DMS53 treated with DMSO at 0.1 percent for 48 hours (cell line): Measurements from ENCODE around the gene XIRP1.

Experiments used
- DNase-seq: peaks from one replicate; lab custom pipeline; 2025; ENCODE audit not compliant: unreplicated experiment; lab: John Stamatoyannopoulos, UW

Gene XIRP1

DNA sequence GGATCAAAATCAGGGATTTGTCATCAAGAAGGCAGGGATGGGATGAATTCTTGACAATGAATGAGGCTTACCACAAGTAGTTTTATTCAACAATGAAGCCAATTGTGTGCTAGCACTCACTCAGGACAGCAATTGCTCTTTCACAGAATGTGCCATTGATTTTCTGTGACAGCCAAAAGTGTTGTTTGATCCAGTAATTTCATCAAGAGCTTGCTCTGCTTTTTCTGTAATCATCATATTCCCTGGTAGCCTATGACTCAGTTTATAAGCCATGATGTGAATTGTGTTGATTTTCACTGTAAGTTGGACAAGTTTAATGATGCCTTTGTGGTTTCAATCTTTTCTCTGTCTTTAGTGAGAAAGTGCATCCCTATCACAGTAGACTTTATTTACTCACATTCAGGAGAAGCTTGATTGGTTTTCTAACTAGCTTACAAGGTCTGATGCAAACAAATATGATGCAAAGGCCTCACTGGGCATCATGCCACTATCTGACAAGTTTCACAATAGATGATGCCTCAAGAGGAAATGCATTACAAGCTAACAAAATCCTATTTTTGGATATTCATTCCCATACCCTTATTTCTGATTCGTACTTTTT, 25.4 kb downstream of the XIRP1 start:
- no peak for DNase-seq

DNA sequence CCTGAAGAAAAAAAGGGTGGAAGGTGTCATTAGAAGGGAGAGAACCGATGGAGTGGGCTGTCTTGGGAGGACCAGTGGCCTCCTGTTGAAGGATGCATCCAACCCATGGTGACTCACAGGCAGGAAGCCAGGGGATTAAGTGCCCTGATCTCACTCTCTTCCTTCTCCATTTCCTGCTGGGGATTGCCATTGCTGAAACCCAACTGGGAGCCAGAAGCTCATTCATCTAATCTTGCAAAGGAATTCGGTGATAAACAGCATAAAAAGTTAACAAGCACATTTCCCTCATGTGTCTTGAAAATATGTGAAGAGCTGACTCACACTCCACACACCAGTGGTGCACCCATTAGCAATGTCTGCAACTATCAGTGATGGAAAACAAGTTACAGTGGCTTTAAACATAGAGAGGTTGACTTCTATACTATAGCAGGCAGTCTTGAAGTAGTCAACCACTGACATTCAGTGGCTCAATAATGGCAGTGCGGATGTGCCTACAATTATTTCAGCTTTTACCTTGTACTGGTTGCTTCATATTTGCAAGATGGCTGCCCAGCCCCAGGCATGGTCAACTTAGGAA, 26.2 kb downstream of the XIRP1 start:
- DNase-seq: no peak

DNA sequence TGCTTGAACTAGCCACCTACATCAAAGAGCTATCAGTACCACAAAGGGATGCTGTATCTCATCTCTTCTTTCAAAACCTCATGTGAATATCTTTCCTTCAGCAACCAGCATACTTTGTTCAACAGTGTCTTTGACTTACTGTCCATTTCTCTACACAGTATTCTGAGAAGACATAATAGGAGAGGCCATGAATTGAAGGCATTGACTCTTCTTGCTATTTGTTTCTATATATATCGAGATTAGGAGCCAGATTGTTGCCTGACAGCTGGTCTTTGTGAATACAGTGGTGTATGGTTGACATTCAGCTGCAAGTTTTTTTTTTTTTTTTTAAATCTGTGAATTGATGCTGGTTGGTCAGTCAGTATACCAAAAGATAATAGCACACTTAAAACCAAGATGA, 26.9 kb downstream of the XIRP1 start:
- DNase-seq: no peak

GRCh38 chr3:39164414-39164813, 28.0 kb downstream of the XIRP1 start:
- DNase-seq: no peak

DNA sequence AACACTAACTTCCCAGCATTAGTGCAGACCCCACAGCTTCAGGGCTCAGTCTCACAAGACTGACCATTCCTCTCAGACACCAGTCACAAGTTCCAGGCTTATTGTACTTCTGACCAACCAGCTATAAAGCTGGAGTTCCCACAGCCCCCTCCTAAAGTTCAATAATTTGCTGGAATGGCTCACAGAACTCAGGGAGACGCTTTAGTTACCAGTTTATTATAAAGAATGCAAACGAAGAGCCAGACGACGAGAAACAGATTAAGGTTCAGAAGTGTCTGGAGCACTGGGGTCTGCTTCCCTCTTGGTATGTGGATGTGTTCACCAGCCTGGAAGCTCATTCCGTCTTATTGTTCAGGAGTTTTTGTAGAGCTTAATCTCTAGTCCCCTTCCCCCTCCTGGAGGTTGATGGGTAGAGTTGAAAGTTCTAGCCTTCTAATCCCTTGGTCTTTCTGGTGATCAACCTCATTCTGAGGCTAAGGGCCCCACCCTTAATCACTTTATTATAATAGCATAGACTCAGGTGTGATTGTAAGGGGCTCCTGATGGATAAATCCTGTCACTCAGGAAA, 34.2 kb downstream of the XIRP1 start:
- DNase-seq: no peak

DNA sequence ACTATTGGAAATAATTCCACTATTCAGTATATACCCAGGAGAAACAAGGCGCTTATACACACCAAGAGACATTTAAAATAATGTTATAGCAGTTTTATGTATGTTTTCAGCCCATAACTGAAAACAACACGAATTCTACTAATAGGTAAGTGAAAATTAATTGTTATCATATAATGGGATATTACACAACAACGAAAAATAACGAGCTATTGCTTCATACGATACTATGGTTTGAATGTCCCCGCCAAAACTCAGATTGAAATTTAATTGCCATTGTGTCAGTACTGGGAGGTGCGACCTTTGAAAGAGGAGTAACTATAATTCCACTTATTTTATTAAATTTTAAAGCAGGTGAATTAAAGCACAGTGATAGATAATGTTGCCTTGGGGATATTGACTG, 35.0 kb downstream of the XIRP1 start:
- DNase-seq: no peak

GRCh38 chr3:39156421-39156820, 36.0 kb downstream of the XIRP1 start:
- no peak for DNase-seq

GRCh38 chr3:39154280-39155021, 37.9 kb downstream of the XIRP1 start:
- DNase-seq: no peak

DNA sequence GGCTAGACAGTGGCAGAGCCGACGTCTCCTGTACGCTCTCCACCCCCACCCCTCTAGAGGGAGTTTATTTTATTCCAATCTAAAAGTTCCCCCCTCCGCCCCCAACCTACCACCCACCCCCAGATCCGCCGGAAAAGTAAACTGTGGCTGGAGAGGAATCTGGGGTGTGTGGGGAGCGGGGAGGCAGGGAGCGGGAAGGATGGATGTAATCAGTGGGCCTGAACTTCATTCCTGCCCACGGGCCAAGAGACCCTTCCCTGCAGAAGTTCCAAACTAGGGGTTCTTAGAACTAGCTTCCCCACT, 38.5 kb downstream of the XIRP1 start:
- DNase-seq: no peak

DNA sequence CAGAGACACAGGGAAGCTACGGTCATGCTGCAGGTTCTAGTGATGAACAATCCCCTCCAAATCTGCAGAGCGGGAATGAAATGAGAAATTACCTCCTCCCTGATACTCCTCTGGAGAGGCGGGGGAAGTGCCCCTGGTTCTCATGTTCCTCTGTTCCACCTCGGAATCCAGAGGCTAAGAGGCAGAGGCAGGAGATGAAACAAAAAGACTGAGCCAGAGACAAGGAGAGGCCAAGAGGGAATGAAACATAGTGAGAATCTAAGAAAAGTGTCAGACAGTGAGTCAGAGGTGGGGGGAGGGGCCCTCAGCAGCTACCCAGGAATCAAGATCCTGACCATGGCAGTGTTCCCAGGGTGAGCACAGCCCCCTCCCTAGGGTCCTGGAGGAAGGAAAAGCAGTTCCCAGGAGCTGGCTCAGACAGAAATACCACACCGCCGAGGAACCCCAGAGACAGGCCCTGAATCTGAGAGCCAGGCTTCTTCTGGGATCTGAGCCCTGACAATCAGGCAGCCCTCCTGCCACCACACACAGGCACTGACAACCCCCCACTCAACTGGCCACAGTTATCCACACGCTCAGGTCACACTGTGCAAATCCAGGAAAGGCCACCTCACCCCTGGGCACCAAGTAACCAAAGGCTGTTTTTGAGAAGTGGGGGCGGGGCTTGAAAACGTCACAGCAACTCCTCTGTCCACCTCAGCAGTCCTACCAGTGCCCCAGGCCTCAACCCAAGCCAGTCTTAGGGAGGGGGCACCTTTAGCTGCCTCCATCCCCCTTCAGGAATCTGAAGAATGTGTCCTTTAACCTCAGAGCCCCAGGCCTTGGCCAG, 41.4 kb downstream of the XIRP1 start:
- DNase-seq: no peak

- no peak for DNase-seq
Measured at GRCh38 chr3:39150148-39150802, 42.1 kb downstream of the XIRP1 start.

DNA sequence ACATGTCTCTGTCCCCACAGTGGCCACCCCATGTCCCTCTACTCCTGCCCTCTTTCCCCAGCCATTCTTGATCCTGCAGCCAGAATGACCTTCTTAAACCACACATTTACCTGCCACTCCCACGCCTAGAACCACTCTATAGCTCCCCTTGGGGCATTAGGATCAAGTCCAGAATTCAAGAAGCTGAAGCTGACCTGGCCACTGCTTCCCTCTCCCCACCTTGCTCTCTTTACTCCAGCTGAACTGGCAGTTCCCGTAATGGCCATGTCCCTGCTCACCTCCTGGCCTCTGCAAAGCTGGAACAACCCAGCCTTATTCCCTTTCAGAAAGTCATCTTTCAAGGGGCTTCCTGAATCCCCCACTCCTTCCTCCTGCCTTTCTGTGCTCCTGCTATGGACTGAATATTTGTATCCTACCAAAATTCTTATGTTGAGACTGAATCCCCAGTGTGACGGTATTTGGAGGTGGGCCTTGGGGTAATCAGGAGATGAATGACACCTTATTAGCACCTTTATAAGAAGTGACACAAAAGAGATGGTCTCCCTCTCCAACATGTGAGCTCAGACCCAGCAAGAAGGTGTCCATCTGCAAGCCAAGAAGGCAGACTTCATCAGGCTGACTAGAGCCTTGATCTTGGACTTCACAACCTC, 42.8 kb downstream of the XIRP1 start:
- DNase-seq: no peak

- no peak for DNase-seq
Measured at GRCh38 chr3:39149059-39149455, 43.3 kb downstream of the XIRP1 start.

DNA sequence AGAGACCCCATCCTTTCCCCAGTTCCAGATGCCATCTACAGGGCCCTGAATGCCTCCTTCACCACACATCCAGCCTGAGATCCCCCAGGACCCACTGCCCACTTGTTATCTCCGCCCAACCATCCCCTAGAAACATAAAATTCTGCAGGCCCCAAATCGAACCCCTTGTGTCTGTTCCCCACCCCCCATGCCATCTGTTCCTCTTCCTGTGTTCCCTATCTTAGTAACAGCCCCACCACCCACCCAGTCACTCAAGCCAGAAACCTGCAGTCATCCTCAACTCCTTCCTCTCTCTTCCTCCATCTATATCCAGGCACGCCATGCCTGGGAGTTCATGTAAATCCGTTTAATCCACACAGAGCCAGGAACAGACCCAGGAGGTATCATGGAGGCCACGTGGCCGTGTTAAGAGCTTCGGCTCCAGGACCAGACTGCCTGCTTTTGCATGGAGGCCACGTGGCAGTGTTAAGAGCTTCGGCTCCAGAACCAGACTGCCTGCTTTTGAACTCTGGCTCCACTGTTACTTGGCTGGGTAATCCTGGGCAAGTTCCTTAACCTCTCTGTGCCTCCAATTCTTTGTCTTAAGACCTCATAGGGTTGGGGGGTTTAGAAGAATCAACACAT, 43.8 kb downstream of the XIRP1 start:
- DNase-seq: no peak

GRCh38 chr3:39147711-39148434, 44.5 kb downstream of the XIRP1 start:
- no peak for DNase-seq

- no peak for DNase-seq
Measured at GRCh38 chr3:39146611-39147591, 45.5 kb downstream of the XIRP1 start.

- no peak for DNase-seq
Measured at GRCh38 chr3:39146083-39146501, 46.3 kb downstream of the XIRP1 start.

GRCh38 chr3:39144748-39145380, 47.5 kb downstream of the XIRP1 start:
- no peak for DNase-seq
